Middle frontal gyrus (tissue), 1 donor: ENCODE results near the gene GAL3ST2.
"Not testable (repeated sequence)": the region's sequence is repeated elsewhere in the genome, so short reads cannot be mapped to it uniquely, and the experiment has no call there.

Source experiments
- DNase-seq: peaks from one replicate; pipeline ENCODE4 v3.0.0-alpha.2; 2015; ENCODE audit warnings: low spot score; ENCODE audit errors: extremely low spot score

GAL3ST2 gene

DNA sequence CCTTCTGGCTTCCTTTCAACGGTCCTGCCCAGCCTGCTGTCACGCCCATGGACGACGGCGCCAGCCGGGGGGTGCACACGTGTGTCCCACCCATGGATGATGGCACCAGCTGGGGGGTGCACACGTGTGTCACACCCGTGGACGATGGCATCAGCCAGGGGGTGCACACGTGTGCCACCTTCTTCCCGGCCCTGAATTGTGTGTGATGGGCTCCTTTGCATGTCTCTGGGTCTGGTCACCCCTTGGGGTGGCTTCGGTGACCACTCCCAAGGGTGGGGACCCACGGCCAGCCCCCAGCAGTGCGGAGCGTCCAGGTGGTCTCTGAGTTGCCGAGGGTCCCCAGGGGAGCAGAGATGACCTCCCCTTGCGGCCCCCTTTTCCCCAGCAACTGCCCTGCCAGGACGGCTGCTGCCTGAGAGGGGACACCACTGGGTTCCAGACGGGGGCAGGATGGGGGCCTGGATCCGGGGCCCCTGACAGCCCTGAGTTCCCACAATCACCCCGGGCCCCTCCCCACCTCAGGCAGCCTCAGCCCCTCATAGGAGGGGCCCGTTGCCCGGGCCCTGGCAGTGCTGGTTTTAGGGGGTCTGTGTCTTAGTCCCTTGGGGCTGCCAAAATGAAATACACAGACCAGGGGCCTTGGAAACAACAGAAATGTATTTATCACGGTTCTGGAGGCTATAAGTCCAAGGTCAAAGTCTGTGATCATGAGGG is 41.8 kb downstream of the GAL3ST2 start:
- no peak for DNase-seq

DNA sequence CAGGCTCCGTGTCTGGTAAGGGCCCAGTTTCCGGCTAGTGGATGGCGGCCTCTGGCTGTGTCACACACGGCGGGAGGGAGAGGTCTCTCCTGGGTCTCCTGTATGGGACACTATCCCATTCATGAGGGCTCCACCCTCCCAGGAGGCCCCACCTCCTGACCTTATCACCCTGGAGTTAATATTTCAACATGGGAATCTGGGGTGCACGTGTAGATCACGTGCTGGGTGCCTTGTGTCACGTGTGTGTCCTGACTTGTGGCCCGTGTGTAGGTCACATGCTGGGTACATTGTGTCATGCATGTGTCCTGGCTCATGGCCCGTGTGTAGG is 42.3 kb downstream of the GAL3ST2 start:
- no peak for DNase-seq

DNA sequence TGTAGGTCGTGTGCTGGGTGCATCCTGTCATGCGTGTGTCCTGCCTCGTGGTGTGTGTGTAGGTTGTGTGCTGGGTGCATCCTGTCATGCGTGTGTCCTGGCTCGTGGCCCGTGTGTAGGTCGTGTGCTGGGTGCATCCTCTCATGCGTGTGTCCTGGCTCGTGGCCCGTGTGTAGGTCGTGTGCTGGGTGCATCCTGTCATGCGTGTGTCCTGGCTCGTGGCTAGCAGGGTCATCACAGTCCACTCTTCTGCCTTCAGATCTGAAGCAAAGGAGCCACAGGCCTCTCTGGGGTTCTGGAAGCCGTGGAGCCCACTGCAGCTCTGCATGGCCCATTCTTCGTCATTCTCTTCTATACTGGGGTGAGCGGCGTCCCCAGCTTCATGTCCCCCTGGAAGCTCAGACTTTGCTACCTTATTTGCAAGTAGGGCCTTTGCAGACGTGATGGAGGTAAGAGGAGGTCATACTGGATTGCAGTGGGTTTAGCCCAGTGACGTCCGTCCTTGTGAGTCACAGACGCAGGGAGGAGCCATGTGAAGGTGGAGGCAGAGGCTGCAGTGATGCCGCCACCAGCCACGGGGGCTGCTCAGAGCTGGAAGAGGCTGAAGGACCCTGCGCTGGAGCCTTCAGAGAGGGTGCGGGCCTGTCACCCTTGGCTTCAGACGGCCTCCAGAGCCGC is 43.5 kb downstream of the GAL3ST2 start:
- not testable (repeated sequence) for DNase-seq

DNA sequence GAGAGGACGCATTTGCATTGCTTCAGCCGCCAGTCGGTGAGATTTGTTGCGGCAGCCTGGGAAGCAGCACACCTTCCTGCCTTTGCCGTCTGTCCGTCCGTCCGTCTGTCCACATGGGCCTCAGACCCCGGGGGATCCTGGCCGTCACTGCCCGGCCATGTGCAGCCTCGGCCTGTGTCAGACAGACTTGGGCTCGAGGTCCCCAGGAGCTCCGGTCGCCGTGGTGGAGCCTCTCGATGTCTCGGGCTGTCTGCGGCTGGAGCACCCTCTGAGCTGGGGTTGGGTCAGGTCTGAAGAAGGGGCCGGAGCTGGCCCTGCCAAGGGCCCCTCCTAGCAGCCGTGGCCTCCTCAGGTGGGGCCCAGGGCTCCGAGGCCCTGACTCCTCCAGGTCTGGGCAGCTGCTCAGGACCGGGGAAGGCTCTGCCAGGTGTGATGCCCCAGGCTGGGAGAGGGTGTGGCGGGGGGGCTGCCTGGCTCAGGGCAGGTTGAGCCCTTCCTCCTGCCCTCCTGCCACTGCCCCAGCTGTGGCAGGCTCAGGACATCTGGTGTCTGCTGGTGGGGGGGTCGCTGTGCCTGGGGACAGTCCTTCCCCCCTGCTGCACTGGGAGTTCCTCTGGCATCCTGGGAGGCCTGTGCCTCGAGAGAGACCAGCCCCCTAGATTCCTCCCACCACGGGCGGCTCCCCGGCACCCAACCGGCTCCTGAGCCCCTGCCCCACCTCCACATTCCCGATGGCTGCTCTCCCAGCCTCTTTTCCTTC is 44.2 kb downstream of the GAL3ST2 start:
- no peak for DNase-seq

DNA sequence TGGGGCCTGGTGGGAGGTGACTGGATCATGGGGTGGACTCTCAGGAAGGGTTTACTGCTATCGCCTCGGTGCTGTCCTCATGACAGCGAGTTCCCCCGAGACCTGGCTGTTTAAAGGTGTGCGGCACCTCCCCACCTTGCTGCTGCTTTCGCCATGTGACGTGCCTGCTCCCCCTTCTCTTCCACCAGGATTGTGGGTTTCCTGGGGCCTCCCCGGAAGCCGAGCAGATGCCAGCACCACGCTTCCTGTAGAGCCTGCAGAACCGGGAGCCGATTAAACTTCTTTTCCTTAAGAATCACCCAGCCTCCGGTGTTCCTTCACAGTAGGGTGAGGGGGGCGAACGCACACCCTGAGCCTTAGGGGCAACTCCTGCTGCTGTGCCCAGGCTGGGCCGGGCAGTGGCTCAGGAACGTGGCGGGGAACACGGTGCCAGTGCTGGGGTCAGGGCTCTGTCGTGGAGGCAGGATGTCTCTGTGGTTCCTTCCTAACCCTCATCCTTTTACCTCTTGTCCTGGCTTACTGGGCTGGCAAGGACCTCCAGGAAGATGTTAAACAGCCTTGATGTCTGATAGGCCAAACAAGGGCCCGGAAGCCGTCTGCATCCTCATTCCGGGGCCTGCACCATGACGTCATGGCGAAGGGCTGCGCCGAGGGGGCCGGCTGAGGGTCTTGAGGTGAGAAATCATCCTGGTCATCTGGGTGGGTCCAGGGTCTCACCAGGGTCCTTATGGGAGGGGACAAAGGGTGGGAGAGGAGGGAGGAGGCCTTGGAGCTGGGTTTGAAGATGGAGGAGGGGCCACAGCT is 45.0 kb downstream of the GAL3ST2 start:
- DNase-seq = no peak

DNA sequence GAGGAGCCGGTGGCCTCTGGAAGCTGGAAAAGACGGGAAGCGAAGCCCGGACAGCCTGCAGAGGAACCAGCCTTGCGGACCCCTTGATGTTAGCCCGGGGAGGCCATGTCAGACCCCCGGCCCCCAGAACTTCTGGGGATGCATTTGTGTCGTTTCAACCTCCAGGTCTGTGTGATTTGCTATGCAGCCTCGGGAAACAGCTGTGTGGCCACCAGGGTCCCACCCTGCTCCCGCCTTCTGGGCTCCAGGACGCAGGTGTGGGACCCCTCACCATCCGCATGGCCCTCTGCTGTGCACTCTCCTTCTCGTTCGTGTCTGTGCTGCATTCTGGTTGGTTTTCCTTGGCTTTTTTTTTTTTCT is 45.6 kb downstream of the GAL3ST2 start:
- DNase-seq = no peak

DNA sequence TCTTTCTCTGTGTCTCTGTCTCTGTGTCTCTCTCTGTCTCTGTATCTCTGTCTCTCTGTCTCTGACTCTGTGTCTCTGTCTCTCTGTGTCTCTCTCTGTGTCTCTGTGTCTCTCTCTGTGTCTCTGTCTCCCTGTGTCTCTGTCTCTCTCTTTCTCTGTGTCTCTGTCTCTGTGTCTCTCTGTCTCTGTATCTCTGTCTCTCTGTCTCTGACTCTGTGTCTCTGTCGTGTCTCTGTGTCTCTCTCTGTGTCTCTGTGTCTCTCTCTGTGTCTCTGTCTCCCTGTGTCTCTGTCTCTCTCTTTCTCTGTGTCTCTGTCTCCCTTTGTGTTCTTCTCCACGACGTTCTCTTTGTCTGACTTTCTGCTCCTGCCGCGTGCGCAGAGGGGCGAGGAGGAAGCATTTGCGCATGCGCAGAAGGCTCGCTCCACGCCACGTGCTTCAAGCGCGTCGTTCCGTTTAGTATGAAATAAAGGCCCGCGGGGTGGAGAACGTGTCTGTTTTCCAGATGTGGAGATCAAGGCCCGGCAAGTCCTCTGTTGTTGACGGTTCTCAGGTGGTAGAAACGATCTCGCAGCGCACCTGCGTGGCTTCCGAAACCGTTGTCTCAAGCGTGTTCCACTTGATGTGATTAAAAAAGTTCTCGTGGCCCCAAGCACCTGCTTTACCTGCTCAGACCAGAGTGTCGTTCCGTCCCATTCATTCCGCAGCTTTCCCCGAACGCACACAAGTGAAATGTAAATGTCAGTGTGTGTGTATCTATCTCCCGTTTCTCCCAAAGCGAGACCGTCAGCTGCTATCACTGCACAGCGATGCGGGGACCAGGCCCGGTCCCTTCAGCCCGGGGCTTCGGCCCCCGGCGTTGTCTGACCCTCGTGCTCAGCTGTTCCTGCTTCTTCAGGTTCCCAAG is 47.2 kb downstream of the GAL3ST2 start:
- DNase-seq = not testable (repeated sequence)

DNA sequence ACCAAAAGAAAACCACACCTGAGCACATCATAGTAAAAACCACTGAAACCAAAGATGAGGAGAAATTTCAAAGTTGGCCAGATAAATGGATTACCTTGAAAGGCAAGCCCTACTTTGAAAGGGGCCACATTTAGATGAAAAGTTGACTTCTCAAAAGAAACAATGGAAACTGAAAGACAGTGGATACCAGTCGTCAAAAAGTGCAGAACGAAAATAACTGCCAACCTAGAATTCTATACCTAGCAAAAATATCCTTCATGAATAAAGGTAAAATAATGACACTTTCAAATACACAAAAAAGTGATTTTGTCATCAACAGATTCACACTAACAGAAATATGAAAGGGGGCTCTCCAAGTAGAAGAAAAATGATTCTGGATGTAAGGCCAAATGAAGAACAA is 50.8 kb downstream of the GAL3ST2 start:
- no peak for DNase-seq

DNA sequence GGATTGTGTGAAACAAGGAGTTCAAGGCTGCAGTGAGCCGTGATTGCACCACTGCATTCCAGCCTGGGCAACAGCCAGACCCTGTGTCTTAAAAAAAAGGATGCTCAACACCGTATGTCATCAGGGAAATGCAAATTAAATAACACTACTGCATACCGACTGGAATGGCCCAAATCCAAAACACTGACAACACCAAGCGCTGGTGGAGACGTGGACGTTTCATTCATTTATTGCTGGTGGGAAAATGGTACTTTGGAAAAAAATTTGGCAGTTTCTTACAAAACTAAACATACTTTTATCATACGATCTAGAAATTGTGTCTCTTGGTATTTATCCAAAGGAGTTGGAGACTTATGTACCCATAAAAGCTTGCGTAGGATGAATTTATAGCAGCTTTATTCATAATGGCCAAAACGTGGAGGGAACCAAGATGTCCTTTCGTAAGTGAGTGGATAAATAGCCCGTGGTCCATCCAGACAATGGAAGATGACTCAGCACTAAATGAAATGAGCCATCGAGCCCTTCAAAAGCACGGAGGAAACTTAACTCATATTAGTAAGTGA is 56.6 kb downstream of the GAL3ST2 start:
- no peak for DNase-seq

DNA sequence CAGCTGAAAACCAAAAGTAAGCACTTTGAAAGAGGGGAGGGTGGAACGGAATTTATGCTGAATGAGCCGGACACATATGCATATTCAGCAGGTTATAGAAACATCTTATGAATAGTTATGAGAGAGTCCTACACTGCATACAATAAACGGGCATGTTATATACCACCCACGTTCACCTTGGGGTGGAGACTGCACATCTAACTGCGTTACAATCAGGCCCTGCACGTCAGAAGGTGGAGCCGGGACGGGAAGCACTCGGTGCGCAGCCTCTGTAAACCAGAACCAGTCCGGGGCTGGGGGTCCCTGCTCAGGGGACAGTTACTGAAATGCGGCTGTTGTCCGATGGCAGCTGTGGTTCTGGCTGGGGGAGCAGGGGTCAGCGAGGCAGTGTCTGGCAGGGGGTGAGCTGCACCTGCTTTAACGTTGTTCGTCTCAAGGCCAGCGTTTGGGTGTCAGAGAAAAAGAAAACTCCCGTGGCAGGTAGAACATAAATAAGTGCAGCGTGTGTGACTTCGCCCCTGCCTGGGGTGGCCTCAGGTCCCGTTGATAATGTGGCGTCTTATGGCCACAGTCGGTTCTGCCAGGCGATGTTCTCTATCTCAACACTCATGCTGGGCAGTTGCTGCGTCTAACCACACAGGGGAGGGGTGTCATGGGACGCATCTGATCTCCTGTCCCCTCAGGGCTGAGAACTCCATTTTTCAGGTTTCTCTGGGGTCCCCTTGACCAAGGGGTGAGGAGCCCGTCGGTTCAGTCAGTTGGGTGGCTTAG is 57.3 kb downstream of the GAL3ST2 start:
- not testable (repeated sequence) for DNase-seq

DNA sequence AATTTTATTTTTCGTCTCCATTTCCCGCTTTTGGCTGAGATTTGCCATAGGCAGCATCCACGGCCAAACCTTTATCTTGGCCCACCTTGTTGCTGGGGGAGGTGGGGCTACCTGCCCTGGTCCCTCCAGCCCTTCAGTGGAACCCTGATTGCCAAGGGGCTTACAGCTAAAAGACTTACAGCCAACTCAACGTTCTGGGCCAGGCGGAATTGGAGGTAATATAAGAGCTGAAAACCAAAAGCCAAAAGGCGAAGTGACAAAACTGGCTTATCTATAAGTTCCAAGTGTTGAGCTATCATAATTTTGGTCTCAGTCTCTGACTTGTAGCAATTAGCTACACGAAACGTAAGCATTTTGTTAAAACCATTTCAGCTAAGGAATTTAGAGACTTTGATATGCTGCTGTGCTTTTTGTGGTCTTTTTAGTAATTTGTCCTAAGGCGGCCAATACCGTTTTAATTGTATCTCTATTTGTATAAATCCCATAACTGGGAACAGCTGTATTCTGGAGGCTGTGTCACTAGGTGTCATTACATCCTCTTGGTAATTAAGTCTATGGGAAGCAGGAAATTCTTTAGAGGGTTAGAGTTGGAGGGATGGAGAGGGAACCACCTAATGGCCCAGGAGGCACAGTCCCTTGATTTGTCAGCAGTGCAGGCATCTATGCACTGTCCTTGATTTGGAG is 58.0 kb downstream of the GAL3ST2 start:
- DNase-seq = no peak

DNA sequence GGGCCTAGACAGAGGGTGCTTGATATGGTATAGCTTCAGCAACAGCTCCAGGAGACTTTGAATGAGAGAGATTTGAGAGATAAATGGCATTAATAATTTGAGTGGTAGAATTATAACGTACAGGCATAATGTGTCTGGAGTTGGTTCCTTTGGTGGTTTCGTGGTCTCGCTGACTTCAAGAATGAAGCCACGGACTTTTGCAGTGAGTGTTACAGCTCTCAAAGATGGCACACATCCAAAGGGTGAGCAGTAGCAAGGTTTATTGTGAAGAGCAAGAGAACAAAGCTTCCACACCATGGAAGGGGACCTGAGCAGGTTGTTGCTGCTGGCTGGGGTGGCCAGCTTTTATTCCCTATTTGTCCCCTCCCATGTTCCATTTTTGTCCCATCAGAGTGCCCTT is 59.0 kb downstream of the GAL3ST2 start:
- DNase-seq = no peak

DNA sequence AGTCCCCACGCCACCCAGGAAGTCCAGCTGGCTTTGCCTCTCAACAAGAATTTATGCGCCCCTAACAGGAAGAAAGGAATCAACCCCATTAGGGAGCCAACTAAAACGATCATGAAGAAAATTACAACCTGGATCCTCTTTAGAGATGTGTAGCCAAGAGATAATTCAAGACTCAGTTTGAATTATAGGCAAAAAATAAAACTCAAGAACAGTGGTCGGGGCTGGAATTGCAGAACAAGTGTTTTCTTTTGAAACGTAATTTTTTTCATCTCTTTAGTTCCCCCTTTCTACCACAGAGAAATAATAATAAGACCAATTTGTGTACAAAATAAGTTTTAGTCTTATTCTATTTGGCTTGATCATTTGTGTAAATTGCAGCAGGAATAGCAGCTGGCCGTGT is 59.7 kb downstream of the GAL3ST2 start:
- DNase-seq = no peak

DNA sequence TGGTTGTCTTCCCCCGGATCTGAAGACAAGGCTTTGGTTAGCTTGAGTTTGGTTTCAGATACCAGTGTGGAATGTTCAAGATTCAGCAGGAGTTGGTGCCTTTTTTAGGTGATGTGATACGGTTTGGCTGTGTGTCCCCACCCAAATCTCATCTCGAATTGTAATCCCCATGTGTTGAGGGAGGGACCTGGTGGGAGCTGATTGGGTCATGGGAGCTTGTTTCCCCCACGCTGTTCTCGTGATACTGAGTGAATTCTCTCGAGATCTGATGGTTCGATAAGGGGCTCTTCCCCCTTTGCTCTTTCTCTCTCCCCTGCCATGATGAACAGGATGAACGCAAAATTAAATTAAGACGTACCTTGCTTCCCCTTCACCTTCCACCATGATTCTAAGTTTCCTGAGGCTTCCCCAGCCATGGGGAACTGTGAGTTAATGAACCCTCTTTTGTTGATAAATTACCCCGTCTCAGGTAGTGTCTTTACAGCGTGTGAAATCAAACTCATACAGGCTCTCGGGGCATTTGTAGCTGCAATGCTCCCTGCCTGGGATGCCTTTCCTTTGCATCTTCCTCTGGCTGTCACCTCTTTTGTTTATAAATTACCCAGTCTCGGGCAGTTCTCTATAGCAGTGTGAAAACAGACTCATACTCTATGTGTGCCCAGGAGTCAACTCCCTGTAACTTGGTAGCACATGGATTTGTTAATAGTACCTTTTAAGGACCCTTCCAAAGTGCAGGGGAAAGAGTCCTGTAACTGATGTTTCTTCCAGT is 60.8 kb downstream of the GAL3ST2 start:
- no peak for DNase-seq

DNA sequence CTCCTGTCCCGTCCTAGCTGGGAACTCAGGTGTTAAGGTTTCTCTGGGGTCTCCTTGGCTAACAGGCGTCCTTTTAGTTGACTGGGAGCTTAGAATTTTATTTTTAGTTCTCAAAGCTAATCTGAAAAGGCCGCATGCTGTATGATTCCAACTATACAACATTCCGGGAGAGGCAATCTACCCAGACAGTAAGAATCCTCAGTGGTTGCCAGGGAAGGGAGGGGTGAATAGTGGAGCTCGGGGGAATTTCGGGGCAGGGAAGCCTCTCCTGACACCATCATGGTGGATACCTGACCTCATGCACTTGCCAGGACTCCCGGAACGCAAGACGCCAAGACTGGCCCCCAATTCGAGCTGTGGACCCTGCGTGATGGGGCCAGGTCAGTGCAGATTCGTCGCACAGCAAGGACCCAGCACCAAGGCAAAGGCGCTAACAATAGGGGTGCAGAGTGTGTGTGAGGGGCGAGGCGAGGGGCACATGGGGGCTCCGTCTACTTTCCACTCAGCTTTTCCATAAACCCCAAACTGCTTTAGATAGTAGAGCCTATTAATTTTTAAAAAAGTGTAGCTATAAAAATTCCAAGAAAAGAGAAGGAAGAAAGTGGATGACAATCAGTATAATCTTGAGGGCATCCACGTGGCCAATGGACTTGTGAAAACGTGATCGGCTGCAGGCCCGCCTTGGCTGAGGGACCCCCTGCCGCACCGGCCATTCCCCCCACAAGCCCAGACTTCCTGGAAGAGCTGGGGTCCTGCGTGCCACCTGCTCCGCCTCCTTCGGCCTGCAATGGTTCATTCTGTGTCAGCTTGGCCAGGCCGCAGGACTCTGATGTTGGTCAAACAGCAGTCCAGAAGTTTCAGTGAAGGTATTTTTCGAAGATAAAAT is 64.8 kb downstream of the GAL3ST2 start:
- DNase-seq = no peak

DNA sequence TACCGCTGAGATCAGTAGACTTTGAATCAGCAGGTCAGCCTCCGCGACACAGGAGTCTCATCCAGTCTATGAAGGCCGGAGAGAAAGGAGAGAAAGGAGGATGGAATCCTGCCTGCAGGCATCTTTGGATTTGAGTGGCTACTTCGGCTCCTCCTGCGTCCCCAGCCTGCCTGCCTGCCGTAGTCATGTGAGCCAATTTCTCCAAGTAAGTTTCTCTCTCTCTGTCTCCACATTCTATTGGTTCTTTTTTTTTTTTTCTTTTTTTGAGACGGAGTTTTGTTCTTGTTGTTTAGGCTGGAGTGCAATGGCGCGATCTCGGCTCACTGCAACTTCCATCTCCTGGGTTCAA is 65.4 kb downstream of the GAL3ST2 start:
- no peak for DNase-seq

DNA sequence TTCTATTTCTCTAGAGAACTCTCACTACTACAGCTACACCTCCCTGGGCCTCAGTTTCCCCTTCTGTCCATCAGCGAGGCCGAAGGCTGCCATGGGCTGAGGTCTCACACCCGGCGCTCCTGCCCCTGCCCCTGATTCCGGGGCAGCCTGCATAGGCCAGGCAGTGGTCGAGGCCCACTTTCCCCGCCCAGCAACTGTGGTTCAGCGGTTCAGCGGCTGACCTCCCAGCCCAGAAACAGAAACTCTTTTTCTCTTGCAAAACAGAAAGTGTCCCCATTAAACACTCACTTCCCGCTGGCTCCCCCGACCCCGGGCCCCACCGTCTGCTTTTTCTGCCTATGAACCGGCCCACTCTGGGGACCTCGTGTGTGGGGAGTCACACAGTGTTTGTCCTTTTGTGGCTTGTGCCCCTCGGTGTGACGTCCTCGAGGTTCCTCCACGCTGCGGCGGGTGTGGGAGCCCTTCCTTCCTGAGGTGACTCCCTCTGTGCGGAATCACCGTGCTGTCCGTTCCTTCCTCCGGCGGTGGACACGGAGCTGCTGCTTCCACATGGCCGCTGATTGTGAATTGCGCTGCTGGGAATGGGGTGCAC is 66.1 kb downstream of the GAL3ST2 start:
- no peak for DNase-seq
